GM12878 (cell line): ENCODE data around the gene ECEL1. TPM values are rescaled to one million over a fixed set of nuclear protein-coding genes. Genes with fewer than 3 reads are reported as not detected.

Experiments
- ATAC-seq: fragments of 200-7000 bp; cut with Tn5 transposase; 3 replicates; pipeline ENCODE4 v1.9.1; 2020; ENCODE audit warnings: mild to moderate bottlenecking, moderate library complexity
- BruUV-seq: library from RNA; stranded (reverse); fragments of 400-500 nt; replicated peaks from 2 replicates; lab custom pipeline; 2021; lab: Mats Ljungman, UMichigan
- CTCF ChIA-PET: fragments of 300-600 bp; sonication (Branson Sonifier 250); formaldehyde crosslinking; extraction: SDS; loops from one replicate; lab custom pipeline; 2021; ENCODE audit warnings: inconsistent platforms; lab: Yijun Ruan, JAX
- POLR2A ChIA-PET: fragments of 350-600 bp; formaldehyde crosslinking; extraction: SDS; loops from one replicate; lab custom pipeline; 2021; ENCODE audit warnings: inconsistent platforms; lab: Charles Lee
- RAD21 ChIA-PET: fragments of 300-600 bp; sonication (Branson Sonifier 250); formaldehyde crosslinking; loops from one replicate; lab custom pipeline; 2023; ENCODE audit warnings: antibody characterized with exemption; ENCODE audit not compliant: unreplicated experiment; lab: Charles Lee
- SMC1A ChIA-PET: fragments of 300-600 bp; sonication (Branson Sonifier 250); formaldehyde crosslinking; loops from one replicate; lab custom pipeline; 2023; ENCODE audit not compliant: unreplicated experiment, uncharacterized antibody; lab: Charles Lee
- DNase-seq: peaks from one replicate; pipeline ENCODE4 v3.0.0-alpha.2; 2011; ENCODE audit warnings: low read depth, low spot score
- FAIRE-seq: peaks from 3 replicates; lab custom pipeline; 2011; peaks lifted over from hg19 to GRCh38; lab: Jason Lieb, UNC
- H2AFZ ChIP-seq: 2 replicates; pipeline ENCODE4 v1.6.0; 2011; ENCODE audit warnings: low read depth, low read length, control low read depth; ENCODE audit not compliant: control insufficient read depth
- H3K27ac ChIP-seq: 2 replicates; pipeline ENCODE4 v1.5.1; 2011; ENCODE audit warnings: control low read depth; ENCODE audit not compliant: control insufficient read depth, insufficient read depth
- H3K27me3 ChIP-seq, 2 experiments: replicated peaks in 1 of 2; 2 replicates each; pipeline versions ENCODE4 v1.6.0 to v1.6.1; 2011; ENCODE audit warnings: low read length in 1 of 2; ENCODE audit not compliant: control insufficient read depth in 2 of 2, insufficient read depth in 2 of 2
- H3K36me3 ChIP-seq, 2 experiments: 2 replicates each; pipeline ENCODE4 v1.5.1; 2011; ENCODE audit warnings: low read length in 1 of 2; ENCODE audit not compliant: control insufficient read depth in 2 of 2, insufficient read depth in 2 of 2
- H3K4me1 ChIP-seq: 2 replicates; pipeline ENCODE4 v1.6.1; 2011; ENCODE audit warnings: mild to moderate bottlenecking, low read length, moderate library complexity, mixed read lengths; ENCODE audit not compliant: control insufficient read depth, insufficient read depth
- H3K4me2 ChIP-seq: 2 replicates; pipeline ENCODE4 v1.6.0; 2011; ENCODE audit warnings: control low read depth; ENCODE audit not compliant: control insufficient read depth, insufficient read depth
- H3K4me3 ChIP-seq: fragments of 200-600 bp; sonication (generic); 2 replicates; pipeline ENCODE4 v1.5.1; 2016
- H3K79me2 ChIP-seq: 2 replicates; pipeline ENCODE4 v1.6.0; 2011; ENCODE audit warnings: low read length; ENCODE audit not compliant: control insufficient read depth, insufficient read depth
- H3K9ac ChIP-seq: 2 replicates; pipeline ENCODE4 v1.8.0; 2011; ENCODE audit warnings: low read length, control low read depth, mixed read lengths; ENCODE audit not compliant: control insufficient read depth, insufficient read depth
- H3K9me3 ChIP-seq: replicated peaks from 3 replicates; pipeline ENCODE4 v1.5.1; 2011; ENCODE audit warnings: mild to moderate bottlenecking, low read length; ENCODE audit not compliant: control insufficient read depth, insufficient read depth
- H4K20me1 ChIP-seq: 2 replicates; pipeline ENCODE4 v1.6.0; 2011; ENCODE audit not compliant: control insufficient read depth, insufficient read depth
- HDAC6 ChIP-seq: fragments of 200-600 bp; sonication (generic); IDR thresholded peaks from one replicate; pipeline ENCODE4 v1.8.0; 2017; ENCODE audit warnings: antibody characterized with exemption; ENCODE audit not compliant: unreplicated experiment
- IRF4 ChIP-seq: IDR thresholded peaks from 2 replicates; pipeline ENCODE4 v1.6.1; 2011; ENCODE audit warnings: low read depth, low read length
- POLR2AphosphoS2 ChIP-seq: IDR thresholded peaks from 2 replicates; pipeline ENCODE4 v1.6.1; 2011; ENCODE audit warnings: low read depth, mild to moderate bottlenecking, low read length, improper control_type of control experiment, moderate library complexity
- SREBF2 ChIP-seq: IDR thresholded peaks from 2 replicates; pipeline ENCODE4 v1.6.1; 2012; ENCODE audit warnings: mild to moderate bottlenecking, low read length
- YY1 ChIP-seq: IDR thresholded peaks from 2 replicates; pipeline ENCODE4 v1.6.1; 2011; ENCODE audit warnings: low read depth, mild to moderate bottlenecking, low read length
- WGBS: methylation state at CpG from one replicate; pipeline ENCODE4 v1.1.6; 2016; ENCODE audit warnings: low lambda C conversion rate; ENCODE audit not compliant: insufficient replicate concordance, insufficient coverage; ENCODE audit errors: missing lambda C conversion rate; 5-methylcytosine and 5-hydroxymethylcytosine counted together
- in situ Hi-C: fragments of 300-500 bp; cut with MboI; formaldehyde crosslinking; loops from 9 replicates; pipeline ENCODE4 v1.14.3; 2018; ENCODE audit warnings: mixed read lengths
- intact Hi-C: fragments of 100-400 bp; cut with micrococcal nuclease; formaldehyde crosslinking; loops from one replicate; pipeline ENCODE4 v1.14.2; 2022; ENCODE audit not compliant: unreplicated experiment
- polyA plus RNA-seq, 11 experiments: library from polyadenylated mRNA; depleted of rRNA in 4 of 11; unstranded in 6 of 11; stranded (reverse) in 5 of 11; fragments of >200 nt; fragmentation: Nextera tagmentation in 4 of 11; fragmentation: Illumina TruSeq in 1 of 11; extraction: Ambion mirVana in 4 of 11; extraction: Trizol in 1 of 11; gene quantifications; 1 replicate in 1 of 11; 2 replicates in 10 of 11; pipeline versions ENCODE4 v1.2.1 to v1.2.3, GENCODE V29; 2011 to 2016; ENCODE audit warnings: inconsistent platforms in 2 of 11, missing spikeins in 2 of 11, low read depth in 1 of 11
- total RNA-seq, 4 experiments: library from RNA; depleted of rRNA in 3 of 4; stranded (reverse); fragments of >200 nt in 3 of 4; fragmentation: Illumina TruSeq in 1 of 4; extraction: Trizol in 1 of 4; gene quantifications; 2 replicates each; pipeline versions ENCODE4 v1.2.1 to v1.2.3, GENCODE V29; 2013 to 2021
- TF ChIP-seq, protein P1 (sequence below): fragments of 450-650 bp; IDR thresholded peaks from 2 replicates; pipeline ENCODE4 v1.6.1; 2016; ENCODE audit warnings: mild to moderate bottlenecking, moderate library complexity, borderline replicate concordance

The ECEL1 gene
- total and polyA plus RNA-seq, 10 of the 15 experiments (the other 5 are each of a cell fraction or from before 2014, with no cell fraction given), result not detected

DNA sequence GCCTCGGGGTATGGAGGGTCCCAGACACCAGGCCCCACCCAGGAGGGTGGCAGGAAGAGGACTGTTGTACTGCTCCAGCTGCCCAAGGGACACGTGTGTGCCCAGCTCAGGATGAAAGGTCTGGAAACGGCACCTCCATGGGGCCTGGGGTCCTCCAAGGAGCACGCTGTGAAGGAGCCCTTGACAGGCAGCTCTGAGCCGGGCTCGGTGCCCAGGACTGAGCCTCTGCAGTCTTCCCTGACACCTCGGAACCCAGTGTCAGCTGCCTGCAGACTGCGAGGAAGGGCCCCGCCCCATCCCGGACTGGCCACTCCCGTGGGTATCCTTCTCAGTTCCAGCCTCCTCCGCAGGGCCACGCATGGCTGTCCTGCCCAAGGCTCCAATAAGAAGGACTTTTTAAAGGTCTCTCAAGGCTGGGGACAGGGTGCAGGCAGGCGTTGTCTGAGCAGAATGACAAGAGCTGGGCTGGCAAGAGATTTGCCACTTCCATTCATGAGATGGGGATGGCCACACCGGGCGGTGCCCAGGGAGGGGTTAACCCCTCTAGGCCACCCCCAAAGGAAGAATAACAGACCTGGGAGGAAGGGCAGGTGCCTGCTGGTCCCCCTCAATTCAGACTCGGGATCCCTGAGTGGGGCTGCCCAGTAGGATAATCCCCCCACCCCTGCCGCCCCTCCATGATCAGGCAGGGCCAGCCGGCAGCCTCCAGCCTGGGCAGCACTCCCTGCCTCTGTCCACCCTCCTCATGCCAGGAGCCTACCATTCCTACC lies 8.9 kb downstream of the ECEL1 start:
- no peaks in the 10 kb centered on the region for H3K79me2 ChIP-seq
- FAIRE-seq (no peak), ATAC-seq (no peak), DNase-seq (no peak)
- ChIA-PET RAD21 (no interaction called here), SMC1A (no interaction called here), CTCF (no interaction called here), POLR2A (no interaction called here)
- in situ Hi-C loops (no loop called here), intact Hi-C loops (no loop called here)
- 32% methylated on average over 19 of the region's 19 CpGs for WGBS
- H3K4me2 ChIP-seq, result no peak overlapping the region
- BruUV-seq, result no TSS peak
- no peak overlapping the region for H3K4me3 ChIP-seq
- H3K9ac ChIP-seq, result no peak overlapping the region
- H3K4me1 ChIP-seq, result no peaks in the 10 kb centered on the region
- peaks cover 0 to 3% of the 10 kb centered on the region in 2 experiments; a peak in 2 of 4 replicates for H3K27me3 ChIP-seq
- H3K9me3 ChIP-seq, result no peaks in the 10 kb centered on the region
- H4K20me1 ChIP-seq, result no peaks in the 10 kb centered on the region
- no peak overlapping the region for H3K27ac ChIP-seq
- H2AFZ ChIP-seq, result no peak overlapping the region
- TF ChIP-seq IRF4 (no peak), SREBF2 (no peak), HDAC6 (no peak), POLR2AphosphoS2 (no peak), YY1 (no peak)
- TF ChIP-seq, protein P1, sequence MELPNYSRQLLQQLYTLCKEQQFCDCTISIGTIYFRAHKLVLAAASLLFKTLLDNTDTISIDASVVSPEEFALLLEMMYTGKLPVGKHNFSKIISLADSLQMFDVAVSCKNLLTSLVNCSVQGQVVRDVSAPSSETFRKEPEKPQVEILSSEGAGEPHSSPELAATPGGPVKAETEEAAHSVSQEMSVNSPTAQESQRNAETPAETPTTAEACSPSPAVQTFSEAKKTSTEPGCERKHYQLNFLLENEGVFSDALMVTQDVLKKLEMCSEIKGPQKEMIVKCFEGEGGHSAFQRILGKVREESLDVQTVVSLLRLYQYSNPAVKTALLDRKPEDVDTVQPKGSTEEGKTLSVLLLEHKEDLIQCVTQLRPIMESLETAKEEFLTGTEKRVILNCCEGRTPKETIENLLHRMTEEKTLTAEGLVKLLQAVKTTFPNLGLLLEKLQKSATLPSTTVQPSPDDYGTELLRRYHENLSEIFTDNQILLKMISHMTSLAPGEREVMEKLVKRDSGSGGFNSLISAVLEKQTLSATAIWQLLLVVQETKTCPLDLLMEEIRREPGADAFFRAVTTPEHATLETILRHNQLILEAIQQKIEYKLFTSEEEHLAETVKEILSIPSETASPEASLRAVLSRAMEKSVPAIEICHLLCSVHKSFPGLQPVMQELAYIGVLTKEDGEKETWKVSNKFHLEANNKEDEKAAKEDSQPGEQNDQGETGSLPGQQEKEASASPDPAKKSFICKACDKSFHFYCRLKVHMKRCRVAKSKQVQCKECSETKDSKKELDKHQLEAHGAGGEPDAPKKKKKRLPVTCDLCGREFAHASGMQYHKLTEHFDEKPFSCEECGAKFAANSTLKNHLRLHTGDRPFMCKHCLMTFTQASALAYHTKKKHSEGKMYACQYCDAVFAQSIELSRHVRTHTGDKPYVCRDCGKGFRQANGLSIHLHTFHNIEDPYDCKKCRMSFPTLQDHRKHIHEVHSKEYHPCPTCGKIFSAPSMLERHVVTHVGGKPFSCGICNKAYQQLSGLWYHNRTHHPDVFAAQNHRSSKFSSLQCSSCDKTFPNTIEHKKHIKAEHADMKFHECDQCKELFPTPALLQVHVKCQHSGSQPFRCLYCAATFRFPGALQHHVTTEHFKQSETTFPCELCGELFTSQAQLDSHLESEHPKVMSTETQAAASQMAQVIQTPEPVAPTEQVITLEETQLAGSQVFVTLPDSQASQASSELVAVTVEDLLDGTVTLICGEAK, result no peak
- no peaks in the 10 kb centered on the region for H3K36me3 ChIP-seq
